Measurements from ENCODE around the gene KCNMB4. TPM values are rescaled to one million over a fixed set of nuclear protein-coding genes. Genes with fewer than 3 reads are reported as not detected.

KCNMB4 gene
- total RNA-seq, 1 experiment from 2014 or later: 3.0 TPM

- POLR2A ChIA-PET (ENCODE audit: unreplicated experiment): interaction anchor here (0.6 kb wide), 1 partner anchor 39 kb away, joined by 3 read pairs; no protein-coding TSS in a partner anchor
- Histone ChIP-seq H3K36me3 (ENCODE audit: low read depth, low read length) (peaks cover 6% of the 10 kb centered on the region; the same call in 1 of the 2 replicates), H2AFZ (ENCODE audit: low read length) (no peak overlapping the region), H3K27ac (ENCODE audit: low read length) (no peak overlapping the region), H3K4me2 (ENCODE audit: low read length) (no peak overlapping the region), H3K4me1 (ENCODE audit: insufficient read depth, low read length) (no peaks in the 10 kb centered on the region), H3K4me3 (ENCODE audit: low read length) (no peak overlapping the region), H3F3A (ENCODE audit: low read length, unreplicated experiment) (no peaks in the 10 kb centered on the region), H3K79me2 (ENCODE audit: low read length) (0 out of 2 replicates have a peak, but pooled peaks cover under 1% of the 10 kb centered on the region), H3K9ac (ENCODE audit: low read length) (no peak overlapping the region), H3K9me3 (ENCODE audit: low read length) (no peaks in the 10 kb centered on the region), H3K27me3 (ENCODE audit: low read length) (no peaks in the 10 kb centered on the region), H4K20me1 (ENCODE audit: low read length) (no peaks in the 10 kb centered on the region), H3K9me2 (replicated peaks; ENCODE audit: low read length) (no peaks in the 10 kb centered on the region)
- CTCF ChIA-PET: no interaction called here
- no peak for ATAC-seq
- no peak for TF ChIP-seq EZH2 (IDR thresholded peaks at IDR 0.05; ENCODE audit: low read length, unreplicated experiment)
- no peak for TF ChIP-seq EZH2phosphoT487 (IDR thresholded peaks at IDR 0.05; ENCODE audit: borderline replicate concordance, low read length)
- TF ChIP-seq, protein P1, sequence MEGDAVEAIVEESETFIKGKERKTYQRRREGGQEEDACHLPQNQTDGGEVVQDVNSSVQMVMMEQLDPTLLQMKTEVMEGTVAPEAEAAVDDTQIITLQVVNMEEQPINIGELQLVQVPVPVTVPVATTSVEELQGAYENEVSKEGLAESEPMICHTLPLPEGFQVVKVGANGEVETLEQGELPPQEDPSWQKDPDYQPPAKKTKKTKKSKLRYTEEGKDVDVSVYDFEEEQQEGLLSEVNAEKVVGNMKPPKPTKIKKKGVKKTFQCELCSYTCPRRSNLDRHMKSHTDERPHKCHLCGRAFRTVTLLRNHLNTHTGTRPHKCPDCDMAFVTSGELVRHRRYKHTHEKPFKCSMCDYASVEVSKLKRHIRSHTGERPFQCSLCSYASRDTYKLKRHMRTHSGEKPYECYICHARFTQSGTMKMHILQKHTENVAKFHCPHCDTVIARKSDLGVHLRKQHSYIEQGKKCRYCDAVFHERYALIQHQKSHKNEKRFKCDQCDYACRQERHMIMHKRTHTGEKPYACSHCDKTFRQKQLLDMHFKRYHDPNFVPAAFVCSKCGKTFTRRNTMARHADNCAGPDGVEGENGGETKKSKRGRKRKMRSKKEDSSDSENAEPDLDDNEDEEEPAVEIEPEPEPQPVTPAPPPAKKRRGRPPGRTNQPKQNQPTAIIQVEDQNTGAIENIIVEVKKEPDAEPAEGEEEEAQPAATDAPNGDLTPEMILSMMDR (conservative IDR thresholded peaks at IDR 0.05; ENCODE audit: low read depth, low read length): no peak
- BruUV-seq (replicated peaks): no TSS peak
- no peak for DNase-seq
- intact Hi-C loops (cut with micrococcal nuclease): no loop called here
Observed at GRCh38 chr12:70319605-70320004, 46.5 kb upstream of the KCNMB4 start.

DNA sequence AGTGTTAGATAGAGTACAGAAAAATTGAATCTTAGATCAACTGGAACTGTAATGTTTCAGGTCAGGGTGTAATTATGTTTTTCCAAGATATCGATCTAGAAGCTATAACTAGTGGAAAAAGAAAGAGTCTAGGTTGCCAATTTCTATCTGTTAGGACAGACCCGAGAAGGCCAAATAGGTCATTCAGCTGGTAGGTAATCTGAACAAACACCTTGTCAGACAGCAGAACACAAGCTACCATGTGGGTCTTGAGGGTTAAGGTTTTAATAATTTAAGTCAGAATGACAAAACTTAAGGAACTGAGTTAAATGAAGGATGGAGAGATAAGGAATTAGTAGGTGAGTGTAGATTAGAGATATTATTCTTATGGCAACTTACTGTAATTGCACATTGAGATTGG is 44.9 kb upstream of the KCNMB4 start:
- Histone ChIP-seq H3K27ac (ENCODE audit: low read length) (no peak overlapping the region), H3K4me3 (ENCODE audit: low read length) (no peak overlapping the region), H3F3A (ENCODE audit: low read length, unreplicated experiment) (no peaks in the 10 kb centered on the region), H3K9me3 (ENCODE audit: low read length) (no peaks in the 10 kb centered on the region), H3K79me2 (ENCODE audit: low read length) (no peaks in the 10 kb centered on the region), H3K4me1 (ENCODE audit: insufficient read depth, low read length) (no peaks in the 10 kb centered on the region), H2AFZ (ENCODE audit: low read length) (no peak overlapping the region), H4K20me1 (ENCODE audit: low read length) (no peaks in the 10 kb centered on the region), H3K9me2 (replicated peaks; ENCODE audit: low read length) (no peaks in the 10 kb centered on the region), H3K27me3 (ENCODE audit: low read length) (no peaks in the 10 kb centered on the region), H3K36me3 (ENCODE audit: low read depth, low read length) (peaks cover 6% of the 10 kb centered on the region), H3K9ac (ENCODE audit: low read length) (no peak overlapping the region), H3K4me2 (ENCODE audit: low read length) (no peak overlapping the region)
- DNase-seq (no peak), ATAC-seq (no peak)
- intact Hi-C loops (cut with micrococcal nuclease): no loop called here
- ChIA-PET CTCF (no interaction called here), POLR2A (ENCODE audit: unreplicated experiment) (no interaction called here)
- no TSS peak for BruUV-seq (replicated peaks)
- TF ChIP-seq, protein P1 (conservative IDR thresholded peaks at IDR 0.05; ENCODE audit: low read depth, low read length): no peak
- no peak for TF ChIP-seq EZH2phosphoT487 (IDR thresholded peaks at IDR 0.05; ENCODE audit: borderline replicate concordance, low read length)

DNA sequence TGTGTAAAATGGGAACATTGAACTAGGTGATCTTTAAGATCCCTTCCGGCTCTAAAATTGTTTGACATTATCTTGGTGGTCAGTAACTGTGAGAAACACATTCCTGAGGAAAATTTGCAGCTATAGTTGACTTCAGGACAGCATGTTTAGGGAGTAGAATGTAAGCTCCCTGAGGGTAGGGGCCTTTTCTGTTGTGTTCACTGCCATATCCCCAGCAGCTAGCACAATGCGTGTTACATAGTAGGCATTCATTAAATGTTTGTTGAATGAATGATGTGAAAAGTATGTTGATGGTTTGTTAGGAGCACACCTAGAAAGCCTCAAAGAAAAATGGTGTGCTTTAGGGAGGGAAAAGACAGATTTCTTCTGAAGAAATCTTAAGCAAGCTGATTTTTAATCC is 38.5 kb upstream of the KCNMB4 start:
- H3K27ac ChIP-seq (ENCODE audit: low read length): no peak overlapping the region
- H3K9me3 ChIP-seq (ENCODE audit: low read length): no peaks in the 10 kb centered on the region
- no peaks in the 10 kb centered on the region for H3K27me3 ChIP-seq (ENCODE audit: low read length)
- no peak overlapping the region for H2AFZ ChIP-seq (ENCODE audit: low read length)
- H3K4me1 ChIP-seq (ENCODE audit: insufficient read depth, low read length): 0 out of 2 replicates have a peak, but pooled peaks cover 5% of the 10 kb centered on the region
- no peak overlapping the region for H3K4me3 ChIP-seq (ENCODE audit: low read length)
- no peak overlapping the region for H3K9ac ChIP-seq (ENCODE audit: low read length)
- BruUV-seq (replicated peaks): no TSS peak
- H3K36me3 ChIP-seq (ENCODE audit: low read depth, low read length): peaks cover 10% of the 10 kb centered on the region
- no peak for ATAC-seq
- no peaks in the 10 kb centered on the region for H3K79me2 ChIP-seq (ENCODE audit: low read length)
- H3K9me2 ChIP-seq (replicated peaks; ENCODE audit: low read length): no peaks in the 10 kb centered on the region
- no peaks in the 10 kb centered on the region for H3F3A ChIP-seq (ENCODE audit: low read length, unreplicated experiment)
- CTCF ChIA-PET: no interaction called here
- no peak overlapping the region for H3K4me2 ChIP-seq (ENCODE audit: low read length)
- no peak for DNase-seq
- no peaks in the 10 kb centered on the region for H4K20me1 ChIP-seq (ENCODE audit: low read length)
- intact Hi-C loops (cut with micrococcal nuclease): no loop called here
- POLR2A ChIA-PET (ENCODE audit: unreplicated experiment): no interaction called here
- TF ChIP-seq EZH2phosphoT487 (IDR thresholded peaks at IDR 0.05; ENCODE audit: borderline replicate concordance, low read length) (no peak), EZH2 (IDR thresholded peaks at IDR 0.05; ENCODE audit: low read length, unreplicated experiment) (no peak)
- TF ChIP-seq, protein P1 (conservative IDR thresholded peaks at IDR 0.05; ENCODE audit: low read depth, low read length): no peak

Data from PC-3 (cell line).